NCI-H1105 (cell line): ENCODE data around the gene SV2C.

Experiments
- DNase-seq: peaks from one replicate; lab custom pipeline; 2025; lab: John Stamatoyannopoulos, UW

Gene SV2C

DNA sequence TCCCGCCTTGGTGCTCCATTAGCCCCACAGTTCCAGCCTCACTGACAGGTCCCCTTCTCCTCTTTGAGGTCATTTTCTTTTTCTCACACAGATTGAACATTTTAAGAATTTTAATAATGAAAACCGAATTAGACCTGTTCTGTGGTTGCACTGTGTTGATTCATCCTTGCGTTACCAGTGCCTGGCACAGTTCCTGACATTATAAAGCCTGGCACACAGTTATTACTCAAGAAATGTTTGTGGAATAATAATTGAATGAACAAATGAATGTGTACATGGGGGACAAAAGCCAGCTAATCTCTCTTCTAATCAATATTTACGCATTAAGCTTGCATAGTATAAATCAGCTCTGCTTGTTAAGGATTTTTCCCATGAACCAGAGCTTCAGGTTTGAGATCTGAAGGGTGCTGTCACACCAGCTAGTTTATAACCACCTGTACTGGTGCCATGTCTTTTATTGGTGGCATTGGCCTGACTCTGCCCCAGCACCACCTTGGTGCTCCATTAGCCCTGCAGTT is 80.0 kb downstream of the SV2C start:
- no peak for DNase-seq

DNA sequence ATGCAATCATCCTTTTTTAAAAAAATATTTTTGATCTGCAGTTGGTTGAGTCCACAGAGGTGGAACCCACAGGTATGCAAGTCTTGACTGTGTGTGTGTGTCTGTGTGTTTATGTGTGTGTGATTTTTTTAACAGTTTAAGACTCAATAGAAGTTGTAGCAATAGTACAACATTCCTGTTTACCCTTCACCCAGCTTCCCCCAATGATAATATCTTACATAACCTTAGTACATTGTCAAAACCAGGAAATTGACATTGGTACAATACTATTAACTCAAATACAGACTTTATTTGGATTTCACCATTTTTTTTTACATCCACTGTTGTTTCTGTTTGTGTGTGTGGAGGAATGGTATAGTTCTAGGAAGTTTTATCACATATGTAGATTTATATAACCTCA is 81.8 kb downstream of the SV2C start:
- DNase-seq: no peak

DNA sequence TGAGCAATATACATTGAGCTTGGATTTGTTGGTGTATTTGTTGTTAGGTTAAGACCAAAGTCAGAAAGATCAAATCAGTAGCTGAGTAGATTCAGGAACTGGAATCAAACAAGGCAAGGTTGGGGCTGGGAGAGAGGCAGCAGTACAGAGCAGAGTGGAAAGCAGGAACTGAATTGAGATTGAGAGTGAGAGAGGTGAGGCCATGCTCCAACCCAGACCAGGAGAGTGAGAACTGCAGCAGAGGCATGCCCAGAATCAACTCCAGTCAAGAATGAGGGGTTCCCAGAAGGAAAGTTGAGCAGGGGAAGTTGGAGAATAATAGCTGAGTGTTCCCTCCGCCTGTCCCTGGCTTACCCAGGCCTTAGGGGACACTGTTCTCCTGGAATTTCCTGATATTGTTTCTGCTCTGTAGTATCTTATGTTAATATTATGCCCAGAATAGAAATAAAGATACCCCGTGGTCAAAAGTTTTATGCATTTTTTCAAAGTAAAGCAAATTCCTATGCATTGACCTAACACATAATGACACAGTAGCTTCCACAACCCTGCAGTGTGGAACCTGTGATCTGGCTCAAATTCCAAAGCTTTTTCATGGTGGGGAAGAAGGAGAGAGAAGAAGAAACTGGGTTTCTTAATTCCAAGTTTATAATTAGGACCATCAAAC is 82.7 kb downstream of the SV2C start:
- no peak for DNase-seq

DNA sequence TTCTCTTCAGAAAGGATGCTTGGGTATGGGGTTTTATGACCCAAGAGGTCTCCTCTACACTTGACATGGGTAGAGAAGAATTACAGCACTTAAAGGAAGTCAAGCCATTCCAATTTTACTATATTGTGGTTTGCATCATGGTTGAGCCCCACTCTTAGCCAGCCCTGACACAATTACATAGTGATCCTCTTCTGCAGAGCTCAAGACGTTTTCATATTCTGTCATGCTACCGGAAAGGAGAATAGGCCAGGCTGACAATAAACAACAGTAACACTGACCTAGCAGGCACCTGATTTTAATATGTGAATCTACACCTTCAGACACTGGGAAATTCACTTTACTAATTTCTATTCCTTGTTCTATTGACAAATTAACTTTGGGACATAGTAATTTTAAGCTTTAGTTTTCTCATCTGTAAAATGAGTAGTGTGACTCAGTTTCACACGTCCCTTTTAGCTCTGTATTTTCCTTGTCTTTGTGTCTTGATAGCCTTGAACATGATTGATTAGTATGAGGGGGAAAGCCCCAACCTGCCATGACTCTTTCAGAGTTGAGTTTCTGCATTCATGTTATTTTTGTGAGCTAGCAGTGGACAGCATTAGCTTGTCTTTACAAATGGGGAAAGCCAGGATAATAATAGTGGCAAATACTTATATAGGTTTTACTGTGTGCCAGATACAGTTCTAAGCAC is 83.8 kb downstream of the SV2C start:
- DNase-seq: no peak

DNA sequence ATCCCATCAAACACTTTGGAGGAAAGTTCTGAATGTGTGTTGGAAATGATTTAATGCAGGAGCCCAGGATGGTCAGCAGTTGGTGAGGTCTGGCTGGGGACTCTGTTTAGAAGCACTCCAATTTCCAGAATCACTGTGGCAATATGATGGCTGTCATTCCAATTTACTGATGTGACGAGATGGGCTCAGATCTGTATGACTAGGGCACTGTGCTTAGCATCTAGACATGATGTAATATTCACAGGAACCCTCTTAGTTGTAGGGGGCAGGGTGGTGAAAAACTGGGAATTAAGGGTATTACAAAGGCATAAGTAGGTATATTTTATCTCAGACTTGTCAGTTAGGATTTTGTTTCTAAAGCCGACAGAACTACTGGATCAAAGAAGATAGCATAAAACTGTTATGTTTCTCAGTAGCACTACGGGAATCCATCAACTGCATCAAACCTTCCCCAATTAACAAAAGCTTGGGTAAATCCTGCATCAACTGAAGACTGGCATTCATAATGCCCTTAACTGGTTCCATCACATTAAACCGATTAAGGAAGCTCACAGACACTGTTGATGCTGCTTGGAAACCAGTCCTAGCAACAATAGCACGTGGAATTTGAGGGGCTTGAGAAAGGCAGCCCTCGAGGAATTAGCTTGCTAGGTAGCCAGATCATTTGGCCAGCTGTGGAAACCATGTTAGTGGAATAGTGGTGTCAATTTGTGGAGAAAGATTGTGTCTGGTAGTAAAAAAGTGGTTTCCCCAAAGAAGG is 86.1 kb downstream of the SV2C start:
- no peak for DNase-seq

DNA sequence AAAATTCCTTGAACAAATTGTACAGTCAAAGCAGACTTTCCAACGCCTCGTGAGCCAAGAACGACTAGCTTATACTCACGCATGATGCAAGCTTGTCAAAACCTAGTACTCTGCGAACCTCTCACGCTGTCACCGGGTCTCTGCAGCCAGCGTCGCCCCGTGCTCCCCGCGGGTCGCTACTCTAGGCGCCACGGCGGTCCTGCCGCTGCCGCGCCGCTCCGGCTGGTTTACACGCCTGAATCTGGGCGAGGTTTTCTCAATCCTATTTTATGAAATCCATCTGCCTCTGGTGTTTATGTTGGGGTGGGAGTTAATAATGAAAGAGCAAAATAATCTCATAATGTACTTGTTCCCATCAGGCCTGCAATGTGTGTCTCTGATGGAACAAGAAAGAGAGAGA is 90.9 kb downstream of the SV2C start:
- no peak for DNase-seq

DNA sequence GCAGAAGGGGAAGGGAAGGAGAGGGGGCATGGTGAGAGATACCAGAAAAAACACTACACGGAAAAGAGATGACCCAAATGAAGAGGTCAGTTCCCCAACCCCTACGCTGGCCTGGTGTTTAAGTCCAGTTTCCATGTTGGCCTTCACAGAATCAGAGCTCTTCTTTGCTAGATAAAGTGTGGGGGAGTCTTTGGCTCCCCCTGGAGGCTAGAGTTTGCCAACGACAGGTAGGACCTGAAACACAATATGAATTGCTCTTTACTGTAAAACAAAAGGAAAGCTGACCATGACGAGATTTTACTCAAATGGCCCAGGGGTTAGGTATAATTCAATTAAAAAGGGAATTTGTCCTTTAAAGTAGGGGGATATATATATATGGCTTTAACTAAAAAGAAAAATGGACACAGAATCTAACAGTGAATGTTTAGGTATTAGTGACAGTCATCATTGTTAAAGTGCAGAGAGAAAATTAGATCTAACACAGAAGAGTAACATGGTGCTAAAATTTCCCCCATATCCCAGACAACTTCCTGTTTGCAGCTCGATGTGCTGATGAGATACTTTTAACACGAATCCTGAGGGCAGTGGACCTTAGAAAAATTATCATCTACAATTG is 92.0 kb downstream of the SV2C start:
- peak; percentile 20 for DNase-seq

DNA sequence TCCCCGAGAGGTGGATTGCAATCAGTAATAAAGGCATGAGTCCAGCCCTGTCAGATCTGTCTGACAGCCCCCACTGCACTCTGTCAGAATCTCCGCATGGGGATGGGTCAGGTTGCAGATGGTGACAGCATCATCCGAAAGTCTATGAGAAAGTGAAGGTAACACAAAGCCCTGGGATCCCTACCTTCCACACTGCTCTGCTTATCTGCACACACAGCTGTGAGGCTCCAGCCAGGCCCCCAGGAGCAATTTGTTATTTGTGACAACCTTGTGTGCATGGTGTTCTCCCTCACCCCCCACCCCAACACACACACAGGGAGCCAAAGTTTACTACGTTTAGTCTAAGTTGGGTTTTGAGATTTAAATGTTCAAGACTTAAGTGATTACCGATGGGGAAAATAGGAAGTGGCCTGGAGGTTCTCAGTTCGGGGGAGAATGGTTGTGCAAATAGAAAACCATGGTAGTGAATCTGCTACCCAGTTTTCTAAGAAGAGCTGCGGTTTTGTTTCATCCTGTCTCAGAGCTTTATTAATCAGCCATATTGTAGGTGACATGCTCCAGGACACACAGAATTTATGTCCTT is 92.7 kb downstream of the SV2C start:
- DNase-seq: no peak

DNA sequence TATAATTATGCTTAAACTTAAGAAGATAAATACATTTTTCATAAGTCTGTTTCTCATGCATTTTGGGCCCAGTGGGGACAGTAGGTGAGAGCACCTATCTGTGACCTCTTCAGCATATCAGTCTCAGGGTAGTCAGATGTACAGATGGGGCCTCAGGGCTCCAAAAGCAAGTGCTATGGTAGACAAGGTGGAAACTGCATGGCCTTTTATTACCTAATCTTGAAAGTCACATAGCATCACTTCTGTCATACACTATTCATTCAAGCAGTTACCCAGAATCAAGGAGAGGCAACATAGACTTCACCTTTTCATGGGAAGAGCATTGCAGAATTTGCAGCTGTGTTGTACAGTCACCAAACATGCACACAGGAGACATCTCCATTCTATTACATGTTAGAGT is 94.8 kb downstream of the SV2C start:
- DNase-seq: no peak

DNA sequence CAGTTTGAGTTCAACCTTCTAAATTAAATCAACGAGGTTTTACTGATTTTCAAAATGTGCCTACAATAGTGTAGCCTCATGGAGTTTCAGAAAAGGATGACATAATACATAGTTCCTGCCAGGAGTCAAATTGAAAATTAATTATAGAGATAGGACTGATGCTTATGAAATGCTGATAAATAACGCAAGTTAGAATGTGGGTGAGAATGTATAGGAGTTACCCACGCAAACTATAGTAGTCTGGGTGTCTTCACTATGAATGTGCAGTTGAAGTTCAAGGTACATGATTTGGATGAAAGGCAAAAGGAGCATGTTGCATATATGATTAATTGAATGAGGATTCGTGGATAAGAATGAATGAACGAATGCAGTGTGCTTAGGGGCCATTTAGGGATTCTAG is 95.7 kb downstream of the SV2C start:
- DNase-seq: no peak

DNA sequence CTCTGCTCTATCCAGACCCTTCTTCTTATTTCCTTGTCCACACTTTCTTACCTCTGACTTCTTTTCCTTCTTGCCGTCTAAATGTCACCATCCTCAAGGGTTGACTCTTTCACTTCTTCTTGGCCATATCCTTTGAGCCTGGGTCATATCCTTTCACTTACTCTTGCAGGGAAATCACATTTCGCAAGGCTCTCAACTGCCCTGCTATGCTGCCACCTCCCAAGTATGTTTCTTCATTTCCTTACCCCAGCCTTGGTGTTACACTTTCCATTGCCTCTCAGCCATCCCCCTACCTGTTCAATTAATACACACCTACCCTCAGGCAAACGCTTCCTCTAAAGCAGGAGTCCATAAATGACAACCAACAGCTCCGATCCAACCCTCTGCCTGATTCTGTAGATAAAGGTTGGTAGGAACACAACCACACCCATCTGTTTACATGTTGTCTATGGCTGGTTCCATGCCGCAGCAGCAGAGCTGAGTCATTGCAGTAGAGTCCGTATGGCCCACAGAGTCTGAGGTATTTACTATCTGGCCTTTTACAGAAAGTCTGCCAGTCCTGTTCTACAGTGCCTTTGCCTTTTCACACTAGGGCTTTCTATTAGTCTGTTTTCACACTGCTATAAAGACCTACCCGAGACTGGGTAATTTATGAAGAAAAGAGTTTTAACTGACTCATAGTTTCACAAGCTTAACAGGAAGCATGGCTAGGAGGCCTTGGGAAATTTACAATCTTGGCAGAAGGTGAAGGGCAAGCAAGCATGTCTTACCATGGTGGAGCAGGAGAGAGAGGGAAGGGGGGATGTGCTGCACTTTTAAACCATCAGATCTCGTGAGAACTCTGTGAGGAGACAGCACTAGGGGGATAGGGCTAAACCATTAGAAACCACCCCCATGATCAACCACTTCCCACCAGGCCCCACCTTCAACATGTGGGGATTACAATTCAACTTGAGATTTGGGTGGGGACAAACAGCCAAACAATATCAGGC is 97.9 kb downstream of the SV2C start:
- no peak for DNase-seq

DNA sequence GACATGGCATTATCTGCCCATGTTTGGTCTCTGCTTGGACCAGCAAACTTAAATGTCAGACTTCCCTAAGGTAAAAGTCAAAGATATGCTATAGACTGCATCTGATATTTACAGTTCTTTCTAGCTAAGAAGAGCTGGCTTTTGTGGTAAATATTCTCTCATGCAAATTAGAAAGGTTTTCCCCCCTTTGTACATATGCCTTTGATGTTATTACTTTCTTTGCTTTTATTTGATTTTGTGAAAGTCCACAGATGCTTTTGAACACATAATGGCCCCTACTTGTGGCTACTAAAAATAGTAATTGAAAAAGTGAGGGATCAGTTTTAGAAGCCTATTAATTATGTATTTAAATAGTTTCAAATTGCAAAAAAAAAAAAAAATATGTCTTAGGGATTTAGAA is 104.2 kb downstream of the SV2C start:
- DNase-seq: no peak

DNA sequence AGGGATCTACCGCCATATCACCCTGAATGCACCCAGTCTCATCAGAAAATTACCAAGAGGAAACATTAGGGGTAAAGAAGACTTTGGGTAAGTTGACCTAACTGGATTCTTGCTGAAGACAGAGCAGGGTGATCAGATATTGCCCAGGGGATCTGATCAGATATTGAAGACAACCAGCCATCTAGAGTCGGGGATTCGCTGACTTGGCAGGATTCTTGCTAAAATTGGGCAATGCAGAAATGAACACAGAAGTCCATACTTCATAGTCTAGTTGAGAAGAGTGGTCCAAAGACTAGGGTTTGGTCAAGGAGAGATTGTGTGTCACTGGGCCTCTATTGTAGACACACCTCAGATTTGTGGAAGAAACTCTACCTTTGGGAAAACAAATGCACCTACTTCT is 107.2 kb downstream of the SV2C start:
- no peak for DNase-seq

DNA sequence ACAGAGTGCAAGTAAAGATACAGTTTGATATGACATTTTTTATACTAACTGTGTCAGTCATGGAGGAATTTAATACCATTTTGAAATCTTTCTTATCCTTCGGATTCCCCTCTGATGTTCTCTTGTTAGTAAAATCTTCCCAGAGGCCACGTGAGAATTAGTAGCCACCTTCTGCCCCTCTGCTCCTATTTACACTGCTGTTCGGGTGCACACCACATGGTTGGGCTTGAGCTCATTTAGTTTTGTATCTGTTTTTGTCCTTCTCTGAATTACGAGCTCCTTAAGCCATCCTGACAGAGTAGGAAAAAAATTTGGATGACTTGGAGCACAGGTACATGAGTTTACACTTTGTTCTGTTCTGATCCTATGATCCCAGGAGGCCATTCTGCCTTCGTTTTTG is 109.7 kb downstream of the SV2C start:
- no peak for DNase-seq

DNA sequence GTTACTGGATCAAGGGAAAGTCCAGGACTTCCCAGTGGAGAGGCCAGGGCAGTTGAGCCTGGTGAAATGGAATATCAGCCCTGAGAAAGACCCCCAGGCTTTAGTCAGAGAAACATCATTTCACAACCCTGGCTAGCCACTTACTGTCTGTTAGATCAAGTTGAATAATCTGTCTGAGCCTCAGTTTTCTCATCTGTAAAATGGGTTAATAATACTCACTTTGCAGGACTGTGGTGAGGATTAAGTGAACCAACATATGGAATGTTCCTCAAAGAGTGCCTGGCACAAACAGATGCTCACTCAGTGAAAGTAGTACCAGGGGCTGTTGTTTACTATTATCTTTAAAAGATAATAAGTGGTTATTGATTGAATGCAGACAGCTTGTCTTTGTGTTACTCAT is 110.5 kb downstream of the SV2C start:
- DNase-seq: no peak

DNA sequence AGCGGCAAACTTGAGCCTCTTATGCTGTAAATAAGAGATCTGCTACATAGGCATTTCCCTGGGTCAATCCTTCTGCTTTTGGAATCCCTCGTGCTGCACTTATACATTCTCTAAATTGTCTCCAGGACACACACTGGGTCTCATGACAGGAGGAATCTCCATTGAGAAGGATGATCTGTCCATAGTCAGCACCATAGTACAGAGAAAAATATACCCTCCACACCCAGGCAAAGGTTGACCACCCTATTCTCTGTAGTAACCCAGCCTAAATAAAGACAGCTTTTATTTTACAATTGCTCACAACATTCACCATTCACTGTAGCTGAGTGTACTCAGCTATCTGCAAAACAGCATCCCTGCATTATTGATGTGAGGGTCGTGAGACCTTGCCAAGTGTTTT is 111.2 kb downstream of the SV2C start:
- no peak for DNase-seq

DNA sequence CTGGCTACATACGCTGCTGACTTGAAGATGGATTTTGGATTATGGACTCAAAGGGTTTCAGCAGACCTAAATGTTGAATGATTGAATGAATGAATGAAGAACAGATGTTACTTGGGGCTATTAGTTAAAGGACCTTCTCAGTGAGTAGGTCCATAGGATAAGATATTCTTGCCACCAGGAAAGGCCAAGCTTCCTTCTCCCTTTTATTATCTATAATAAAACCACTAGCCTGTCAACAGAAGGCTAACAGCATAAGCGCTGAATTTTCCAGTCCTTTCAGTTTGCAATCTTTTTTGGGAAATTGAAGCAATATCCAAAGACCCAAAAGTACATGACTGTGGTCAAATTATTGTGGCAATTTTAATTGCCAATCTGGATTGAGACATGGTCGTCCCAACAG is 113.3 kb downstream of the SV2C start:
- DNase-seq: no peak

DNA sequence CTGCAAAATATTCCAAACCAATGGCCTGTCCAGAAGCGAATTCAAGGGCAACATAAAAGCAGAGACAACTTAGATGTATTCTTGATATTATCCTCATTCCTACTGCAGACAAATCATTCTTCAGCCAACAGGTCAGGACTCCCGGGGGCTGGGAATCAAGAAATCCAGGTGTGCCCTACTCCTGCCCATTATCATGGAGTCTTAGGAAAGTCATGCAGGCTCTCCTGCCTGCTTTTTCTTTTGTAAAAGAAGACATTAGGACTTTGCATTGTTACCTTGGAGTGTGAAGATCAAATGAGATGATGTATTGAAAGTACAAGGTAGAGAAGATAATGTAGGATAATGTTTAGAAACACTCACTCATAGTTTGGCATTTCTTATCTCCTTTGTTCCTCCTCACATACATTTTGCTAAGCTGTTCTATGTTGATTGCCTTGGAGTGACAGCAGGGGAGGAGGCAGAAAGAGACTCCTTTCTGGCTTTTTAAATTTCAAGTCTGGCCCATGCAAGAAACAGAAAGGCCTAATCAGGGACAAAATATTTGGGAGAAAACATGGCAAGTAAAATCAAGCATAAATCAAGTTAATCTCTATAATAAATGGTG is 113.8 kb downstream of the SV2C start:
- DNase-seq: no peak

DNA sequence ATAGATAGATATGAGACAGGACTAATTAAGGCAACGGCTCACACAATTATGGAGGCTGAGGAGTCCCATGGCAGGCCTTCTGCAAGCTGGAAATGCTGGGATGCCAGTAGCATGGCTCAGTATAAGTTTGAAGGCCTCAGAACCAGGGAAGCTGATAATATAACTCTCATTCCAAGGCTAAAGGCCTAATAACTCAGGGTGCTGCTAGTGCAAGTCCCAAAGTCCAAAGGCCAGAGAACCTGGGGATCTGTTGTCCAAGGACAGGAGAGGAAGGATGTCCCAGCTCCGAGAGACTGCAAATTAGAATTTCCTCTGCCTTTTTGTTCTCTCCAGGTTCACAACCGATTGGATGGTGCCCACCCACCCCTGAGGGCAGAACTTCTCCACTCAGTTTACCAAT is 114.5 kb downstream of the SV2C start:
- no peak for DNase-seq
